ENCODE results near the gene EDNRB. TPM values are rescaled to one million over a fixed set of nuclear protein-coding genes. Genes with fewer than 3 reads are reported as not detected.

EDNRB gene
- total RNA-seq = 2.3 and 9.4 TPM in 2 replicates

DNA sequence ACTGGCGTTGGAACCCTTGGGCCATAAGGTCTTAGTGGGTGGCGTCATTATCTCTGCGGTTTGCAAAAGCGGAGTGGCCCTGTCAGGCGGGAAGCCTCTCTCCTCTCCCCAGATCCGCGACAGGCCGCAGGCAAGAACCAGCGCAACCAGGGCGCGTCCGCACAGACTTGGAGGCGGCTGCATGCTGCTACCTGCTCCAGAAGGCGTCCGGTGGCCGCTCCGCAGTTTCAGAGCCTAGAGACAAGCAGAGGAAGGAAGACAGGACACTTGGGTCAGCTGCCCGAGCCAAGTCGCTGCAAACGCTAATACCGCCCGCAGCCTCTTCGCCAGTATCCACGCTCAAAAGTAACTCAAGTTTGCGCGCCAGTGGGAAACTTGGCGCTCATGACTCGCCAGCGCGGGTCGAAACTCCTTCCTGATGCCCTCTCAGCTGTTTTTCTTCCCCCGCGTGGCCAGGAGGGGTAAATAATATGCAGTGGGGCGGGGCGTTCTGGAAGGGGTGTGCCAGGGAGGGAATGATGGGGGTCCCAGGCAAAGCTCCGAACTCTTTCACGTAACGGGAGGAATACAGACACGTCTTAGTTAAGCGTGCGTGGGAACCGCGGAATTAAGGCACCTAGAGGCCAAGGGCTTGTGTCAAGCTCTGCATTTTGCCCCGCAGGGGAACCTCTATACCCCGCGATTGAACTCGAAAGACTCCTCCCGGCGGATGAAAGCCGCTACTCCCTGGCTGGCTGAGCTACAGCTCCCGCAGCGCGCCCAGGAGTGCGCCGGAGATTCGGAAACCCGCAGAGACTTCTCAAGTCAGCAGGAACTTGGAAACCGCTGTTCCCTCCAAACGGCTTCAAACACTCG, at the start of gene EDNRB:
Gene EDNRB, minus strand, starts transcription at position 441 of the 855 bp plus-strand sequence. Its CDS starts 258 bp downstream, at position 183.

Other genes with a start within 250 kb of the EDNRB start
- 2.7 and 13.2 TPM in 2 replicates for gene SLAIN1, start 221.1 kb downstream of the EDNRB start, total RNA-seq

All from aortic smooth muscle cell (primary cell).